Measurements from ENCODE around the gene PARP12. TPM values are rescaled to one million over a fixed set of nuclear protein-coding genes. Genes with fewer than 3 reads are reported as not detected.
A peak's percentile ranks its signal among the peaks of the same experiment; 100 is the strongest.

The PARP12 gene
- total and polyA plus RNA-seq, 2 of the 13 experiments (the other 11 are each of a cell fraction or from before 2014, with no cell fraction given): 15.5 to 35.2 TPM

DNA sequence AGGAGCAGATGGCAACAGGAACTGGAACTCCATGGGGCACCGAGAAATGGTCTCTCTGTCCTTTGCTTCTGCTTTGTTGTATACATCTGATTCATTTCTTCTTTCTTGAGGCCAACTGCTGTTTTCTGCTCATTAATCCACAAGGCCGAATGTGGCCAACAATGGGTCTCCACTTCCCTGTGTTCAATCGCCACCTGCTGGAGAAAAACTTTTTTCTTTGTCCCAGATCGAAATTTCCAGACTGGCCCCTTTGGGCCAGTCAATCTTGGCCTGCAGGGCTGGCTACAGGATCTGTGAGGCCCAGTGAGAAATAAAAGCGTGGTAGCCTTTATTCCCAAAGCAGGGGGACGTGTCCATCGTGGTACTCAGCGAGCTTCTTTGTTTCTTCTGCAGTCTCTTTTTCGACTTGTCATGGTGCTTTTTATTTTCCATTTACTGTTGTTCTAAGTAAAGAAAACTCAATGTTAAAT, 58.8 kb downstream of the PARP12 start (continued):
- TF ChIP-seq ZIK1 (CRISPR knock-in tag; IDR thresholded peaks at IDR 0.05; ENCODE audit: borderline replicate concordance, low read depth) (no peak), RAD21 (CRISPR knock-in tag; IDR thresholded peaks at IDR 0.05) (0 out of 2 replicates have a peak, but pooled peaks have one; percentile 28), ZNF75D (CRISPR knock-in tag; IDR thresholded peaks at IDR 0.05; ENCODE audit: borderline replicate concordance) (no peak), ZNF720 (CRISPR knock-in tag; IDR thresholded peaks at IDR 0.05) (no peak), SATB2 (CRISPR knock-in tag; IDR thresholded peaks at IDR 0.05) (no peak), MAFK (conservative IDR thresholded peaks at IDR 0.05 in 1 of 2, IDR thresholded peaks at IDR 0.05 in 1 of 2; ENCODE audit: low read length in 2 of 2) (no peak), ZBTB7A (CRISPR knock-in tag; IDR thresholded peaks at IDR 0.05) (no peak), PAF1 (CRISPR knock-in tag; IDR thresholded peaks at IDR 0.05) (no peak), FLYWCH1 (CRISPR knock-in tag; IDR thresholded peaks at IDR 0.05) (no peak), ISX (CRISPR knock-in tag; conservative IDR thresholded peaks at IDR 0.05) (no peak), ZNF343 (CRISPR knock-in tag; IDR thresholded peaks at IDR 0.05) (no peak), STAG1 (CRISPR knock-in tag; IDR thresholded peaks at IDR 0.05) (peak; percentile 78), ZNF652 (CRISPR knock-in tag; IDR thresholded peaks at IDR 0.05; ENCODE audit: borderline replicate concordance, low read depth) (peak; percentile 52; the same call in 1 of the 2 replicates), FOXA1 (IDR thresholded peaks at IDR 0.05) (no peak), FOXA1 (CRISPR knock-in tag; IDR thresholded peaks at IDR 0.05) (no peak)
- TF ChIP-seq, protein P1, sequence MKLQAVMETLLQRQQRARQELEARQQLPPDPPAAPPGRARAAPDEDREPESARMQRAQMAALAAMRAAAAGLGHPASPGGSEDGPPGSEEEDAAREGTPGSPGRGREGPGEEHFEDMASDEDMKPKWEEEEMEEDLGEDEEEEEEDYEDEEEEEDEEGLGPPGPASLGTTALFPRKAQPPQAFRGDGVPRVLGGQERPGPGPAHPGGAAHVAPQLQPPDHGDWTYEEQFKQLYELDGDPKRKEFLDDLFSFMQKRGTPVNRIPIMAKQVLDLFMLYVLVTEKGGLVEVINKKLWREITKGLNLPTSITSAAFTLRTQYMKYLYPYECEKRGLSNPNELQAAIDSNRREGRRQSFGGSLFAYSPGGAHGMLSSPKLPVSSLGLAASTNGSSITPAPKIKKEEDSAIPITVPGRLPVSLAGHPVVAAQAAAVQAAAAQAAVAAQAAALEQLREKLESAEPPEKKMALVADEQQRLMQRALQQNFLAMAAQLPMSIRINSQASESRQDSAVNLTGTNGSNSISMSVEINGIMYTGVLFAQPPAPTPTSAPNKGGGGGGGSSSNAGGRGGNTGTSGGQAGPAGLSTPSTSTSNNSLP (IDR thresholded peaks at IDR 0.05; ENCODE audit: low read depth, low read length): peak; percentile 21; the same call in 1 of the 2 replicates
- TF ChIP-seq, protein P2, sequence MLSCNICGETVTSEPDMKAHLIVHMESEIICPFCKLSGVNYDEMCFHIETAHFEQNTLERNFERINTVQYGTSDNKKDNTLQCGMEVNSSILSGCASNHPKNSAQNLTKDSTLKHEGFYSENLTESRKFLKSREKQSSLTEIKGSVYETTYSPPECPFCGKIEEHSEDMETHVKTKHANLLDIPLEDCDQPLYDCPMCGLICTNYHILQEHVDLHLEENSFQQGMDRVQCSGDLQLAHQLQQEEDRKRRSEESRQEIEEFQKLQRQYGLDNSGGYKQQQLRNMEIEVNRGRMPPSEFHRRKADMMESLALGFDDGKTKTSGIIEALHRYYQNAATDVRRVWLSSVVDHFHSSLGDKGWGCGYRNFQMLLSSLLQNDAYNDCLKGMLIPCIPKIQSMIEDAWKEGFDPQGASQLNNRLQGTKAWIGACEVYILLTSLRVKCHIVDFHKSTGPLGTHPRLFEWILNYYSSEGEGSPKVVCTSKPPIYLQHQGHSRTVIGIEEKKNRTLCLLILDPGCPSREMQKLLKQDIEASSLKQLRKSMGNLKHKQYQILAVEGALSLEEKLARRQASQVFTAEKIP (CRISPR knock-in tag; IDR thresholded peaks at IDR 0.05; ENCODE audit: borderline replicate concordance): no peak
- TF ChIP-seq, protein P3, sequence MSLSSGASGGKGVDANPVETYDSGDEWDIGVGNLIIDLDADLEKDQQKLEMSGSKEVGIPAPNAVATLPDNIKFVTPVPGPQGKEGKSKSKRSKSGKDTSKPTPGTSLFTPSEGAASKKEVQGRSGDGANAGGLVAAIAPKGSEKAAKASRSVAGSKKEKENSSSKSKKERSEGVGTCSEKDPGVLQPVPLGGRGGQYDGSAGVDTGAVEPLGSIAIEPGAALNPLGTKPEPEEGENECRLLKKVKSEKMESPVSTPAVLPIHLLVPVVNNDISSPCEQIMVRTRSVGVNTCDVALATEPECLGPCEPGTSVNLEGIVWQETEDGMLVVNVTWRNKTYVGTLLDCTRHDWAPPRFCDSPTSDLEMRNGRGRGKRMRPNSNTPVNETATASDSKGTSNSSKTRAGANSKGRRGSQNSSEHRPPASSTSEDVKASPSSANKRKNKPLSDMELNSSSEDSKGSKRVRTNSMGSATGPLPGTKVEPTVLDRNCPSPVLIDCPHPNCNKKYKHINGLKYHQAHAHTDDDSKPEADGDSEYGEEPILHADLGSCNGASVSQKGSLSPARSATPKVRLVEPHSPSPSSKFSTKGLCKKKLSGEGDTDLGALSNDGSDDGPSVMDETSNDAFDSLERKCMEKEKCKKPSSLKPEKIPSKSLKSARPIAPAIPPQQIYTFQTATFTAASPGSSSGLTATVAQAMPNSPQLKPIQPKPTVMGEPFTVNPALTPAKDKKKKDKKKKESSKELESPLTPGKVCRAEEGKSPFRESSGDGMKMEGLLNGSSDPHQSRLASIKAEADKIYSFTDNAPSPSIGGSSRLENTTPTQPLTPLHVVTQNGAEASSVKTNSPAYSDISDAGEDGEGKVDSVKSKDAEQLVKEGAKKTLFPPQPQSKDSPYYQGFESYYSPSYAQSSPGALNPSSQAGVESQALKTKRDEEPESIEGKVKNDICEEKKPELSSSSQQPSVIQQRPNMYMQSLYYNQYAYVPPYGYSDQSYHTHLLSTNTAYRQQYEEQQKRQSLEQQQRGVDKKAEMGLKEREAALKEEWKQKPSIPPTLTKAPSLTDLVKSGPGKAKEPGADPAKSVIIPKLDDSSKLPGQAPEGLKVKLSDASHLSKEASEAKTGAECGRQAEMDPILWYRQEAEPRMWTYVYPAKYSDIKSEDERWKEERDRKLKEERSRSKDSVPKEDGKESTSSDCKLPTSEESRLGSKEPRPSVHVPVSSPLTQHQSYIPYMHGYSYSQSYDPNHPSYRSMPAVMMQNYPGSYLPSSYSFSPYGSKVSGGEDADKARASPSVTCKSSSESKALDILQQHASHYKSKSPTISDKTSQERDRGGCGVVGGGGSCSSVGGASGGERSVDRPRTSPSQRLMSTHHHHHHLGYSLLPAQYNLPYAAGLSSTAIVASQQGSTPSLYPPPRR (CRISPR knock-in tag; IDR thresholded peaks at IDR 0.05; ENCODE audit: borderline replicate concordance): no peak
